Nephron (organoid): ENCODE results near the gene EXOC2.

Experiments
- H3K27ac Mint-ChIP-seq, 3 experiments: 2 replicates each; pipeline ENCODE4 v1.8.0; 2020; ENCODE audit warnings: mixed read lengths in 3 of 3, mild to moderate bottlenecking in 2 of 3, moderate library complexity in 1 of 3
- H3K27me3 Mint-ChIP-seq: 2 replicates; pipeline ENCODE4 v1.8.0; 2021; ENCODE audit warnings: low read depth, mild to moderate bottlenecking, moderate library complexity, mixed read lengths
- H3K36me3 Mint-ChIP-seq: 2 replicates; pipeline ENCODE4 v1.8.0; 2020; ENCODE audit warnings: low read depth, mixed read lengths
- H3K4me1 Mint-ChIP-seq: 2 replicates; pipeline ENCODE4 v1.8.0; 2020; ENCODE audit warnings: mixed read lengths
- H3K4me3 Mint-ChIP-seq, 3 experiments: 2 replicates each; pipeline ENCODE4 v1.8.0; 2020; ENCODE audit warnings: mild to moderate bottlenecking in 3 of 3, mixed read lengths in 3 of 3, moderate library complexity in 2 of 3
- H3K9me3 Mint-ChIP-seq: 2 replicates; pipeline ENCODE4 v1.8.0; 2020; ENCODE audit warnings: mixed read lengths
- CTCF ChIP-seq, 3 experiments: fragments of 200-600 bp; sonication (generic); IDR thresholded peaks; one replicate each; pipeline ENCODE4 v1.5.0; 2021; ENCODE audit warnings: antibody characterized with exemption in 3 of 3; ENCODE audit not compliant: unreplicated experiment in 3 of 3

Gene EXOC2

GRCh38 chr6:439641-440167, 253.2 kb downstream of the EXOC2 start:
- H3K9me3 Mint-ChIP-seq, result no peaks in the 10 kb centered on the region
- H3K4me1 Mint-ChIP-seq, result no peaks in the 10 kb centered on the region
- H3K27ac Mint-ChIP-seq, result no peak overlapping the region
- H3K27me3 Mint-ChIP-seq, result peaks cover 22% of the 10 kb centered on the region
- no peak for TF ChIP-seq CTCF (IDR thresholded peaks at IDR 0.05; ENCODE audit: unreplicated experiment in 3 of 3)
- H3K4me3 Mint-ChIP-seq, result no peak overlapping the region
- H3K36me3 Mint-ChIP-seq, result no peaks in the 10 kb centered on the region

DNA sequence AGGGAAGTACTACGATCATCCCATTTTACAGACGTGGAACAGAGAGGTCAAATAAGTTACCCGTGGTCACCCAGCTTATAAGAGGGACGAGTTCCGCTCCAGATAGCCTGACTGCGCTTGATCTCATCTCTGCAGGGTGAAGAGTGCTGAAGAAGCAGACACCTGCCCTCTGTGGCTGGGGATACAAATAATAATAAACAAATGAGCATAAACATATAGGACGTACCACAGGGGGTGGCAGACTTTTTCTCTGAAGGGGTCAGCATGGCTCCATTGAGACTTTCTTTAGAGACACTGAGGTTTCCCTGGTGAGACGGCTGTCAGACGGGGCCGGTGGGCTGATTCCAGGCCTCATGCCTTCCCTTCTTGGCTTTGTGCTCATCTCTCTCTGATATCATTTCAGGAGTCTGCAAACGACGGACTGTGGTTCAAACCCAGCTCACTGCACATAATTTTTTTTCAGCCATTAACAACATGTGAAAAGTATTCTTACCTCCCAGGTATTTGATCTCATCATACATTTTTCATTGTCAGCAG, 254.2 kb downstream of the EXOC2 start:
- no peaks in the 10 kb centered on the region for H3K9me3 Mint-ChIP-seq
- peaks cover 23% of the 10 kb centered on the region for H3K27me3 Mint-ChIP-seq
- H3K4me1 Mint-ChIP-seq, result no peaks in the 10 kb centered on the region
- TF ChIP-seq CTCF (IDR thresholded peaks at IDR 0.05; ENCODE audit: unreplicated experiment in 3 of 3), result no peak
- no peak overlapping the region for H3K27ac Mint-ChIP-seq
- no peaks in the 10 kb centered on the region for H3K36me3 Mint-ChIP-seq
- H3K4me3 Mint-ChIP-seq, result no peak overlapping the region

DNA sequence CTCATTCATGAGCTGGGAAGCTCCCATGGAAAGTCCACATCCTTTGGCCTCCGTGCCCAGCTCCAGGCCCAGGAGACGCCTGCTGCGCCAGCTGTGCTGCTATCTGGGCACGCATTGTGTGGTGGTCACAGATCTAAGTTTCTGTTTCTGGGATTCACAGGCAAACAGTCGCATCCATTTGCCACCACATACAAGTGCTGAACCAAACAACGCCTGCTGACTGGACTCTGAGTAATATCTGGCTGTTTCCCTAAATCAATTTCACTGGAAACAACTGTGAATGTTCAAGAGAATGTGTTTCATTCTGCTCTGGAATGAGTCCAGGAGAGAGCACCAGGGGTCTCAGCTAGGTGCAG, 255.9 kb downstream of the EXOC2 start:
- Mint-ChIP-seq H3K27ac (no peak overlapping the region), H3K27me3 (peaks cover 16% of the 10 kb centered on the region), H3K4me1 (no peaks in the 10 kb centered on the region), H3K9me3 (no peaks in the 10 kb centered on the region), H3K36me3 (no peaks in the 10 kb centered on the region), H3K4me3 (no peak overlapping the region)
- no peak for TF ChIP-seq CTCF (IDR thresholded peaks at IDR 0.05; ENCODE audit: unreplicated experiment in 3 of 3)

- Mint-ChIP-seq H3K36me3 (no peaks in the 10 kb centered on the region), H3K27ac (no peak overlapping the region), H3K27me3 (peaks cover 18% of the 10 kb centered on the region), H3K4me3 (no peak overlapping the region), H3K4me1 (no peaks in the 10 kb centered on the region), H3K9me3 (no peaks in the 10 kb centered on the region)
- no peak for TF ChIP-seq CTCF (IDR thresholded peaks at IDR 0.05; ENCODE audit: unreplicated experiment in 3 of 3)
These were observed 256.5 kb downstream of the EXOC2 start for GRCh38 chr6:436308-437036.

DNA sequence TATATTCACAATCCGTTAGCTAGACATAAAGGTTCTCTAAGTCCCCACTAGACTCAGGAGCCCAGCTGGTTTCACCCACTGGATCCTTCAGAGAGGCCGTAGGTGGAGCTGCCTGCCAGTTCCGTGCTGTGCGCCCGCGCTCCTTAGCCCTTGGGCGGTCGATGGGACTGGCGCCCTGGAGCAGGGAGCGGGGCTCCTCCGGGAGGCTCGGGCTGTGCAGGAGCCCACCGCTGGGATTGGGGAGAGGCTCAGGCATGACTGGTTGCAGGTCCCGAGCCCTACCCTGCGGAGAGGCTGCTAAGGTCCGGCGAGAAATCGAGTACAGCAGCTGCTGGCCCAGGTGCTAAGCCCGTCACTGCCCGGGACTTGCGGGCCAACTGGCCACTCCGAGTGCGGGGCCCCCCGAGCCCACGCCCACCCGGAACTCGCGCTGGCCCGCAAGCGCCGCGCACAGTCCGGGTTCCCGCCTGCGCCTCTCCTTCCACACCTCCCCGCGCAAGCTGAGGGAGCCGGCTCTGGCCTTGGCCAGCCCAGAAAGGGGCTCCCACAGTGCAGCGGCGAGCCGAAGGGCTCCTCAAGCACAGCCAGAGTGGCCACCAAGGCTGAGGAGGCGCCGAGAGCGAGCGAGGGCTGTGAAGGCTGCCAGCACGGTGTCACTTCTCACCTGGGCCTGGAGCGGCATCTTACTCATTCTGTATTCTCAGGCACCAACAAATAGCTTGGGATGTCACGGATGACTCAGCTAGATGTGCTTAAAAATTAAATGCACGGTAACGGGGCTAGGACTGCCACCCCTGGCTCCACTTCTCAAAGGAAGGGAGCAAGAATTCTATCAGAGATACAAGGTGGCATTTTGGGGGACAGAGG, 257.3 kb downstream of the EXOC2 start:
- no peaks in the 10 kb centered on the region for H3K9me3 Mint-ChIP-seq
- no peak for TF ChIP-seq CTCF (IDR thresholded peaks at IDR 0.05; ENCODE audit: unreplicated experiment in 3 of 3)
- H3K4me3 Mint-ChIP-seq, result no peak overlapping the region
- H3K27ac Mint-ChIP-seq, result no peak overlapping the region
- H3K27me3 Mint-ChIP-seq, result peaks cover 18% of the 10 kb centered on the region
- no peaks in the 10 kb centered on the region for H3K36me3 Mint-ChIP-seq
- no peaks in the 10 kb centered on the region for H3K4me1 Mint-ChIP-seq
